Adrenal gland (tissue), 12 donors: Measurements from ENCODE around the gene THSD7B. TPM values are rescaled to one million over a fixed set of nuclear protein-coding genes. Genes with fewer than 3 reads are reported as not detected.

Experiments used
- DNase-seq, 7 donors: peaks; one replicate each; pipeline ENCODE4 v3.0.0-alpha.2; 2019 to 2020
- H3K27ac ChIP-seq, 5 donors: fragments of 200-600 bp; sonication (generic) in 4 of 5; 1 replicate in 3 of 5; 2 replicates in 2 of 5; pipeline versions ENCODE4 v1.5.1 to v1.8.0; 2016 to 2020; ENCODE audit warnings: mild to moderate bottlenecking in 1 of 5
- H3K27me3 ChIP-seq: fragments of 200-600 bp; 2 replicates; pipeline ENCODE4 v1.8.0; 2021
- H3K36me3 ChIP-seq, 2 donors: fragments of 200-600 bp; replicated peaks in 1 of 2; 1 replicate in 1 of 2; 2 replicates in 1 of 2; pipeline versions ENCODE4 v1.5.1 to v1.8.0; 2018 to 2022
- H3K4me1 ChIP-seq, 2 donors: fragments of 200-600 bp; replicated peaks in 1 of 2; 1 replicate in 1 of 2; 2 replicates in 1 of 2; pipeline versions ENCODE4 v1.5.1 to v1.8.0; 2018 to 2021
- H3K4me3 ChIP-seq, 4 donors: fragments of 200-600 bp; sonication (generic) in 3 of 4; one replicate each; pipeline ENCODE4 v1.5.1; 2016 to 2018
- H3K9me3 ChIP-seq, 3 donors: fragments of 200-600 bp; sonication (generic) in 1 of 3; replicated peaks in 1 of 3; 1 replicate in 2 of 3; 2 replicates in 1 of 3; pipeline versions ENCODE4 v1.5.1 to v1.8.0; 2016 to 2021
- CTCF ChIP-seq, 6 experiments: fragments of 450-650 bp in 4 of 6; fragments of 200-600 bp in 2 of 6; sonication (generic) in 1 of 6; IDR thresholded peaks; 1 replicate in 5 of 6; 2 replicates in 1 of 6; pipeline versions ENCODE4 v1.5.1 to v1.8.0; 2016 to 2021; ENCODE audit warnings: antibody characterized with exemption in 6 of 6, mild to moderate bottlenecking in 2 of 6, moderate library complexity in 1 of 6
- POLR2A ChIP-seq, 2 donors: fragments of 450-650 bp; IDR thresholded peaks; one replicate each; pipeline ENCODE4 v1.6.1; 2017; ENCODE audit warnings: antibody characterized with exemption in 2 of 2, mild to moderate bottlenecking in 2 of 2, moderate library complexity in 1 of 2
- WGBS, 4 donors: extraction: QIAGEN DNeasy Blood & Tissue Kit in 2 of 4; methylation state at CpG; one replicate each; pipeline versions ENCODE4 v1.1.5 to v1.1.7; 2013 to 2017; 5-methylcytosine and 5-hydroxymethylcytosine counted together
- intact Hi-C, 2 donors: fragments of 100-400 bp; cut with DNase I; formaldehyde crosslinking; loops; one replicate each; pipeline versions ENCODE4 v1.14.1 to v1.15.0; 2022 to 2023
- polyA plus RNA-seq, 3 donors: library from polyadenylated mRNA; stranded (reverse); fragments of 200-250 nt in 2 of 3; fragments of 350-450 nt in 1 of 3; fragmentation: Illumina TruSeq in 1 of 3; extraction: RNeasy Lipid Tissue Mini Kit (QIAGEN cat#74804) in 1 of 3; gene quantifications; one replicate each; pipeline ENCODE4 v1.2.3, GENCODE V29; 2013 to 2014
- total RNA-seq, 9 donors: library from RNA; depleted of rRNA in 4 of 9; stranded (reverse); fragments of >200 nt in 4 of 9; fragments of 120-200 nt in 1 of 9; fragmentation: NEBNext Ultra II Directional in 1 of 9; extraction: Animal tissue kit (Norgen Biotek cat#: 25700) in 1 of 9; gene quantifications; one replicate each; pipeline versions ENCODE4 v1.1.0 to v1.2.4, GENCODE V29; 2013 to 2023
- donor health status: healthy with polysubstance abuse.
- donor health status: Bipolar disorder and iron deficiency.
- donor health status: DM: yes; HTN: yes; CAD: no.
- donor health status: DM: no; HTN: no; CAD: no.
- donor health status: DM: no; HTN: no; CAD: no.
- donor health status: DM: yes; HTN: yes; CAD: no.

The THSD7B gene
- total and polyA plus RNA-seq, 12 donors = under 0.01 to 0.44 (median 0.12) TPM; not detected in 4

GRCh38 chr2:137039482-137040152 is 274.3 kb downstream of the THSD7B start:
- DNase-seq = no peak
- 48 to 76% (median 62%) methylated on average over 2 of the region's 2 CpGs for WGBS, 4 donors
- H3K9me3 ChIP-seq = no peaks in the 10 kb centered on the region
- H3K4me3 ChIP-seq = no peak overlapping the region
- intact Hi-C loops = no loop called here
- no peaks in the 10 kb centered on the region for H3K4me1 ChIP-seq
- TF ChIP-seq CTCF (IDR thresholded peaks at IDR 0.05) = no peak
- no peak for TF ChIP-seq POLR2A (IDR thresholded peaks at IDR 0.05)
- no peaks in the 10 kb centered on the region for H3K36me3 ChIP-seq
- H3K27ac ChIP-seq = no peak overlapping the region
- H3K27me3 ChIP-seq = no peaks in the 10 kb centered on the region

- Histone ChIP-seq H3K4me1 (no peaks in the 10 kb centered on the region), H3K27ac (no peak overlapping the region), H3K27me3 (no peaks in the 10 kb centered on the region), H3K4me3 (no peak overlapping the region), H3K9me3 (no peaks in the 10 kb centered on the region), H3K36me3 (no peaks in the 10 kb centered on the region)
- TF ChIP-seq CTCF (IDR thresholded peaks at IDR 0.05) = no peak
- TF ChIP-seq POLR2A (IDR thresholded peaks at IDR 0.05) = no peak
- DNase-seq = no peak
- intact Hi-C loops = no loop called here
- 76 to 82% (median 79%) methylated on average over 5 of the region's 5 CpGs for WGBS, 4 donors
Observed at GRCh38 chr2:137047369-137047768, 282.0 kb downstream of the THSD7B start.

- intact Hi-C loops = no loop called here
- TF ChIP-seq CTCF (IDR thresholded peaks at IDR 0.05) = no peak
- no peak for TF ChIP-seq POLR2A (IDR thresholded peaks at IDR 0.05)
- H3K4me1 ChIP-seq = no peaks in the 10 kb centered on the region
- H3K27me3 ChIP-seq = no peaks in the 10 kb centered on the region
- no peaks in the 10 kb centered on the region for H3K36me3 ChIP-seq
- no peaks in the 10 kb centered on the region for H3K9me3 ChIP-seq
- H3K4me3 ChIP-seq = no peak overlapping the region
- no peak overlapping the region for H3K27ac ChIP-seq
- DNase-seq = no peak
- WGBS, 4 donors = 64 to 70% (median 65%) methylated on average over 5 of the region's 5 CpGs
Observed at GRCh38 chr2:137048455-137048854, 283.1 kb downstream of the THSD7B start.

GRCh38 chr2:137049518-137049917 is 284.2 kb downstream of the THSD7B start:
- DNase-seq = no peak
- H3K4me3 ChIP-seq = no peak overlapping the region
- H3K27me3 ChIP-seq = no peaks in the 10 kb centered on the region
- H3K9me3 ChIP-seq = no peaks in the 10 kb centered on the region
- intact Hi-C loops = no loop called here
- H3K4me1 ChIP-seq = no peaks in the 10 kb centered on the region
- no peaks in the 10 kb centered on the region for H3K36me3 ChIP-seq
- TF ChIP-seq POLR2A (IDR thresholded peaks at IDR 0.05) (no peak), CTCF (IDR thresholded peaks at IDR 0.05) (no peak)
- no peak overlapping the region for H3K27ac ChIP-seq
